NCI-H2107 (cell line): ENCODE results near the gene TSPAN9.
A peak's percentile ranks its signal among the peaks of the same experiment; 100 is the strongest.

Experiments used
- DNase-seq: peaks from one replicate; lab custom pipeline; 2025; lab: John Stamatoyannopoulos, UW

The TSPAN9 gene, protein sequence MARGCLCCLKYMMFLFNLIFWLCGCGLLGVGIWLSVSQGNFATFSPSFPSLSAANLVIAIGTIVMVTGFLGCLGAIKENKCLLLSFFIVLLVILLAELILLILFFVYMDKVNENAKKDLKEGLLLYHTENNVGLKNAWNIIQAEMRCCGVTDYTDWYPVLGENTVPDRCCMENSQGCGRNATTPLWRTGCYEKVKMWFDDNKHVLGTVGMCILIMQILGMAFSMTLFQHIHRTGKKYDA

DNA sequence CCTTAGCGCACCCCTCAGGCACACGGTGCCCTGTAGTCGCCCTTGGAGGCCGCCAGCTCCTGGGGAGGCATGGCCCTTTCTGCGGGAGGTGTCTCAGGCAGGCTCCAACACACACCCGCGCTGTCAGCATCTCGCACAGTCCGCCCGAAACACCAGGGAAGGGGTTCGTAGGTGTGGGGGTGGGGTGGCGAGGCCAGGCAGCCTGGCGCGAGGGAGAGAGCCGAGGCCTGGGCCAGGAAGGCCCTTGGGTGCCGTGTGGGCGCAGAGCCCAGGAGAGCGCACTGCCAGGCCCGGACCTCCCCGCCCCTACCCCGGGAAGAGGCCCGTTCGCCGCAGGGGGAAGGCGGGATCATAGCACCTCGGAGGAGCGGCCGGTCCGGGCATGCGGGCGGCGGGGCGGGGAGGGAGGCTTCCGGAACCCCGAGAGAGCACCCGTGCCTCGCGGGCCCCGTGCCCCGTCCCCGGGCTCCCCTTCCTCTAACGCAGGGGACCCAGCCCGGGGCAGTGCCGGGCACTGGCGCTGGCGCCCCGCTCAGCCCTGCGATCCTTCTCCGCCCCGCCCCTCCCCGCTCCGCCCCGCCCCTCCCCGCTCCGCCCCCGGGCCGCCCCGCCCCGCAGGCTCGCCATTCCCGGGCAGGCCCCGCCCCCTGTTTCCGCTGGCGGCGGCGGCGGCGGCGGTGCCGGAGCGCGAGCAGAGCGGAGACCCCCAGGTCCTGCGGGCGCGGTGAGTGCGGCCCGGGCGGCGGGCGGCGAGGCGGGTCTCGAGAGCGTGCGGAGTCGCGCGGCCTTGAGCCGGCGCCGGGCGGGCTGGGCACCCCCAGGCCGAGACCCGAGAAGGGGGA, at the start of gene TSPAN9:
TSPAN9 (plus strand) TSS at position 650 of the 842 bp plus-strand sequence. CDS start 123,815 bp downstream, outside the sequence.
- no peak for DNase-seq

DNA sequence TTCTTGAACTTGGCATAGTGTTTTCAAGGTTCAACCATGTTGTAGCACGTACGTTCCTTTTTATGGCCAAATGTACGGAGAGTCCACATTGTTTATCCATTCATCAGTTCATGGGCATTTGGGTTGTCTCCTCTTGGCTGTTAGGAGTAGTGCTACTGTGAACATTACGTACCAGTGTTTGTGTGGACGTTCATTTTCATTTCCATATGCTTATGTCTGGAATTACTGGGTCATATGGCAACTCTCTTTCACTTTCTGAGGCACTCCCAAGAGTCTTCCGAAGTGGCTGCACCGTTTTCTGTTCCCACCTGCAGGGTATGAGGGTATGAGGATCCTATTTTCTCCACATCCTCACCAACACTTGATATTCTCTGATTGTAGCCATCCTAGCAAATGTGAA, 49.1 kb upstream of the TSPAN9 start:
- DNase-seq: no peak

DNA sequence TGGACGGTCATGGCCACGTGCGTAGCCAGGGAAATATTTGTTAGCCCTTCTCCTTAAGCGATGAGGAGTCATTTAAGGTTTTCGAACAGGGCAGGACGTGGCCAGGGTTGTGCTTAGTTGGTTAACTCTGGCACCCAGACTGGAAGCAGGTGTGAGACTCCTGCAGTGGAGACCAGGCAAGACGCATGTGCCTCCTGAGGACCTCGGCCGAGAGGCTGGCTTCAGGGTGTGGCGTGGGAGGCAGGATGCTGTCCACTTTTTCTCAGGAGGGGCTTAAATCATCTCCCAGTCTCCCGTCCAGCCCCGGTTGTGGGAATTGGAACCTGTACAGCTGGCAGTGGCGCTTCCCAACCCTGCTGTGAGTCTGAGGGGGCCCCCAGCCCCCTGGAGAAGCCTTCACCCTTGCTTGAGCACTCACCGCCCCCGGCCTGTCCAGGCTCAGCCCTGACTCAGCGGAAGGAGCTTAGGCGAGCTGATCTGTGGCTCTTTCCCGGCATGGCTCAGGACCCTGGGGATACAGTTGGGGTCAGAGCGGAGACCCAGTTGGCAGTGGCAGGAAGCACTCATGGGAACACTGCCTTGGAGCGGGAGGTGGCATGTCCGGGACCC, 46.3 kb upstream of the TSPAN9 start:
- no peak for DNase-seq

DNA sequence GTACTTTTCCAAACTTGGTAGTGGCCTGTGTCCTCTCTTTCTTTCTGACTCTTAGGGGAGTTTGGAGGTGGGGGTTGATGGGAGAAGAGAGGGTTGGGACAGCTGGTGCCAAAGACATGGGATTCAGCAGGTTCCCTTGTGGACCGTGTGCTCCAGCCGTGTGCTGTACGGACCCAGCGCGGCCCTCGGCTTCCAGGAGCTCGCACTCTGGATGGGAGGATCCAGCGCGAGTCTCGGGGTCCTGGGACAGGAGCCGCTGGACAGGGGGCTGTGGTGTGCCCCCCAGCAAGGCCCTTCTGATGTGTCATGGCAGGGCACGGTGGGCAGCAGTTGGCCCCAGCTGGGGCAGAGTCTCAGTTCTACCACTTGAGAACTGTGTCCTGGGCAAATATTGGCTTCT, 45.0 kb upstream of the TSPAN9 start:
- DNase-seq: no peak

DNA sequence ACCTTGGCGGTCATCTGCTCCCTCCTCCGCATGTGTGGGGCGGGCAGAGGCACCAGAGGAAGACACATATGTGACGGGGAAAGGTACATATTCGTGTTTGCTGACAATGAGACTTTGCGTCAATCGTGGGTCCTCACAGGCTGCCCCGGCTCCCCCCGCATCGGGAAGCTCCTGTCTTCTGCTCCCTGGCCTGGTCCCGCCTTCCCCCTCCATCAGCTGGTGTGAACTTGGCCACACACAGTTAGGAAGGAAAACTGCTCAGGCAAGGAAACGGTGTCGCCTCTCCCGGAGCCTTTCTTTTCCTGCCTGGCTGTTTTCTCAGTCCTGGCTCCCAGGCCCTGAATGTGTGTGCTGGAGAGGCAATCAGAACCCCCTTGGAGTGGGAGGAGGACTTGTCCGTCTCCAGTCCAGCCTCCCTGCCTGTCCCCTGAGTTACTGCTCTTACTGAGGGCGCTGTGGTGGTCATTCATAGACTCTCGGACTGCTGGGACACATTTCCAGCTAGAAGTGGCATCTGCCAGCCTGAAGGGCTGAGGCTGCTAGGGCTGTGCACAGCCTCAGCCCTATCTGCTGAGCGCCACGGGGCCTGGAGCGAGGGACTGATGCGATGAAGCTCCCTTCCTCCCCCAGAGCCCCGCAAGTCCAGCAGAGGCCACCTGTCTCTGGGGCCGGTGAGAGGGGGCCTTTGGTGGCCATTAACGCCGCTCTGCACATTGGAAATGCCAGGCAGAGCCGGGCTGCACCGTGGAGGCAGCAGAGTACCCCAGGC, 44.2 kb upstream of the TSPAN9 start:
- DNase-seq: no peak

DNA sequence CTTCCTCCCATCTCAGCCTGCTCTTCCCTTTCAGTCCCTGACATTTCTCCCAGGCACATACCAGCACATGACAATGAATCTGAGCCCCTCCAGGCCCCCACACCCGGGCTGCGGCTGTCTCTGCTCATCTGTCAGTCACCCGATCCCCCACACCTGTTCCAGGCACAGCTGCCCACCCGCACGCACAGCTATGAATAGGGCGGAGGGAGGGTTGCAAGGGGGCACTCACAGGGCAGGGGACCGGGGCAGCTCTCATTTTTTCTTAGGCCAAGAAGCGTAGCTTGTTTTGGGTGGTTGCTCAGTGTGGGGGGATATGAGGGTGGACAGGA, 43.7 kb upstream of the TSPAN9 start:
- DNase-seq: no peak

DNA sequence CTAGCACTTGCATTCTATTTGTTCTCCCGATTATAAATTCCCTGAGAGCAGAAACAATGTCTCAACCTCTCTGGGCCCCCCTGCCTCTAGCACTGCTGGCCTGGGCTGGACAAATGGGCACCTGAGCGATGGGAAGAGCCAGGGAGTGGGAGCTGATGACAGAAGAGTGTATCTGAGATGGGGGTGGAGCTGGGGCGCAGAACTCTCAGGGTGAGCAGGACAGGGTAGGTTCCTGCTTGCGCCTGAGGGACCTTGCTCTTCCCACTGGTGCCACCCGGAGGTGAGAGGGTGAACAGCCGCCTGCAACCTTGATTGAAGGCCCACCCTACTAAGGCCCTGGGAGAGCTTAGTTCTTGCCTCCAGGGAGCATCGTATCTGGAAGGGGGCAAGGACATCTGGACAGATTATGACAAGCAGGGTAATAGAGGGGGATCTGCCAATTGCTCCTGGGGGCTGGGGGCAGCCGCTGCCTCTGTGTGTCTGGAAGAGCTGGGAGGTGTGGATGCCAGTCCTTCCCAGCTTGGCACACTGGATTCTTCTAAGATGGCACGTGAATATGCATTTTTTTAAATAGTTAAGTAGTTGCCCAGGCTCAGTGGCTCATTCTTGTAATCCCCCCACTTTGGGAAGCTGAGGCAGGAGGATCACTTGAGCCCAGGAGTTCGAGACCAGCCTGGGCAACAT, 43.0 kb upstream of the TSPAN9 start:
- no peak for DNase-seq

DNA sequence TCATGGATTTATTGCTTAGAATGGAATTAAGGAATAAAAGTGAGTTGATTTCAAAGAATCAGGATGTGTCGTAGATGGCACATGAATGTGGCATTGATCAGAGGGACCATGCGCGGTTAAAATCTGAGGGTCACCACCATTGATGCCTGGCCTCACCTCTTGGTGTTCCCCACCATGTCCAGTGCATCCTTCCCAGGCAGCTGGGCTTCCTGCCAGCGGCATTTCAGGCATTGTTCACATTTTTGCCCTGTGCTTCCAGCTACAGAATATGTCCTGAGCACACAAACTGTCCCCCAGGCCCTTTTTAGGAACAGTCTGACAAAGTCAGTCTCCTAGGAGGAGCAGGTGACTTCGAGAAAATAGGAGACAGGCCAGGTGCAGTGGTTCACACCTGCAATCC, 42.0 kb upstream of the TSPAN9 start:
- no peak for DNase-seq

DNA sequence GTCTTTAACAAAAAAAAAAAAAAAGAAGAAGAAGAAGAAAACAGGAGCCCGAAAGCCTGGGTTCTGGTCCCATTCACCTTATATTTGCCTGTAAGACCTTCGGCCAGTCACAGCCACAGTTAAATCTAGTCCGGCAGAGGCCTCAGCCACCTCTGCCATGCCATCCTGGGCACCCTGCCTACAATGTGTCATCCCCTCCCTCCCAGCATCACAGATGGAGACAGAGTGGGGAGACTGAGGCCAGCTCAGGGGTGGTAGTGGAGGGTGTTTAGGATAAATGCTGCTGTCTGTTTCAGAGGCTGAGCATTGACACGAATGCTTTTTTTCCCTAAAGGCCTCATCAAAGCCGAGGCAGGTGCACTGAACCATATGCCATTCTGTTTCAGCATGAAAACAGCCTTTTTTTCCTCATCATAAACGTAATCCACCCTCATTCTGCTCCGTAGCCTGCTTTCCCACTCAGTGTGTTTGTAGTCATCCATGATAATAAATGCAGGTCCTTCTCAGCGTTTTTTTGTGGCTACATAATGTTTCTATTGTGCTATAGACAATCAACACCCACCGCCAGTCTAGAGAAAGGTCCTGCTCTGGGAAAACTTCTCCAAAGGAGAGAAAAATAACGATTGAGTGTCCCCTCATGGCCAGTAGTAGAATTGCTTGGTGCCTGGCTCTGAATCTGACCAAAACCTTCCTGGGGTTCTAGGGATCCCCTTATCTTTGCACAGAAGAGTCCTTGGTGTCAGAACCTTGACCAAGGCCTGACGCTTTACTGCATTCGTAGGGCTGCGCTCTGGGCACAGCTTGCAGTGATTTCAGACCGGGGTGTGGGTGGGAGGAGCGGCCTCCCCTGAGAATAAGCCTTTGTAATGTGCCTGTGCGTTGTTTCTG, 41.1 kb upstream of the TSPAN9 start:
- DNase-seq: no peak

DNA sequence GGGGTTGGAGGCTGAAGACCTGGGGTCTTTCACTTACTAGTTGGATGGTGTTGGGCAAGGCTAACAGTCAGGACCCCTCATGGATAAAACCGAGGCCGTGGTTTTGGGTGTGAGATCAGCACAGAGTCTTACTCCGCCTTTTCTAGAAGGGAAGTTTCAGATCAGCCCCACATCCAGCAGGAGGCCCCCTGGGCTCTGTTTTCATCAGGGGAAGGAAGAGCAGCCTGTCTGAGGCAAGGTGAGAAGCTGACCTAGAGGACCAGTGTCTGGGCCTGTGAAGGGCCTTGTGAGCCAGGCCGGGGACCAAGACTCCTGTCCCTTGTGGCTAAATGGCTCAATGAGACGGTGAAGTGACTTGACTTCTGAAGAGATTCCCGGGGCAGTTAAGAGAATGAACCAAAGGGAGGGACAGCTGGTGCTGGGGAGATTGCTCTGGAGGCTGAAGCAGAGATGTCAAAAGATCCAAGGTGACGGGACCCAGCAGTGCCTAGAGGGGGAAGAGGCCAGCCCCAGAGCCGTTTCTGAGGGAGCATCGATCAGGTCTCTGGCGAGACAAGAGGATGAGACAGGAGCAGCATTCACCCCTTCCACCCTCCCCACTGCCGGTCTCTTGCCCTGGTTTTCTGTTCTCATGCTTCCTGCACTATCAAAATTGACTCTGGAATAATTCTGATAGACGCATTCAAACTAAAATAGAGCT, 40.1 kb upstream of the TSPAN9 start:
- DNase-seq: no peak

DNA sequence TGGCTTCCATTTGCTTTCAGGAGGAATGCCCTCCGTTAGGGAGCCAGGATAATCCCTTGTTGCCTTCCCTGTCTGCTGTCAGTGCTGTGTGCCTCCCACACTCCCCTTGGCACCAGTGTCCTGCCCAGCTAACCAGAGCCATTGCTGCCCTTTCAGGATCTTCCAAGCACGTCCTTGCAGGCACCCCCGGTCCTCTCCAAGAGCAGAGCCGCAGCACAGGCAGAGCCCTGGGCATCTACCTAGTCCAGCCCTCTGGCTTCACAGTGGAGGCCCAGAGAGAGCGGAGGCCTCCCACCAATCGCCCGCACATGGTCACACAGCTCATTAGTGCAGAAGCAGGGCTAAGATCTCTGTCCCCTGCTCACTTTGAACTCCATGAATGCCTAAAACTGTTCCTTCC, 39.0 kb upstream of the TSPAN9 start:
- DNase-seq: no peak

DNA sequence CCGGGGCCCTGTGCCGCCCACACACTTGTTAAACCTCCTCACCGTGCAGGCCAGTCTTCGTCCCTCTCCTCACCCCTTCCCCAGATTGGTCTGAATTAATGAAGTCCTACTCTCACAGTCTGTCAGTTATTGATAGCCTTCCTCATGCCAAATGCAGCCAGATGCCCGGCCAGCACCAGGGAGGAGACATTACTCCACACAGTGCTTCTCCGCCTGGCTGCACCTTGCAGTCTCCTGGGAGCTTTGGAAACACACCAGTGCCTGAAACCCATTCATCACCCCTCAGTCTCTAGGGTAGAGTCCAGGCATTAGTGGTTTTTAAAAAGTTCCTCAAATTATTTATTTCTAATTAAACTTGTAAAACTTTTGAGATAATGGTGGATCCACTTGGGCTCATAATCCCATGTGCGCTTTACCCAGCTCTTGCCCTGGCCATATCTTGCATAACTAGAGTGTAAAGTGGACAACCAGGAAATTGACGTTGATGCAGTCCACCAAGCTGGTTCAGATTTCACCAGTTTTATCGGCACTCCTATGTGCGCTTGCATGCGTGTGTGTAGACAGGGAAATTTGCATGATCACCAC, 38.2 kb upstream of the TSPAN9 start:
- DNase-seq: peak; percentile 19

DNA sequence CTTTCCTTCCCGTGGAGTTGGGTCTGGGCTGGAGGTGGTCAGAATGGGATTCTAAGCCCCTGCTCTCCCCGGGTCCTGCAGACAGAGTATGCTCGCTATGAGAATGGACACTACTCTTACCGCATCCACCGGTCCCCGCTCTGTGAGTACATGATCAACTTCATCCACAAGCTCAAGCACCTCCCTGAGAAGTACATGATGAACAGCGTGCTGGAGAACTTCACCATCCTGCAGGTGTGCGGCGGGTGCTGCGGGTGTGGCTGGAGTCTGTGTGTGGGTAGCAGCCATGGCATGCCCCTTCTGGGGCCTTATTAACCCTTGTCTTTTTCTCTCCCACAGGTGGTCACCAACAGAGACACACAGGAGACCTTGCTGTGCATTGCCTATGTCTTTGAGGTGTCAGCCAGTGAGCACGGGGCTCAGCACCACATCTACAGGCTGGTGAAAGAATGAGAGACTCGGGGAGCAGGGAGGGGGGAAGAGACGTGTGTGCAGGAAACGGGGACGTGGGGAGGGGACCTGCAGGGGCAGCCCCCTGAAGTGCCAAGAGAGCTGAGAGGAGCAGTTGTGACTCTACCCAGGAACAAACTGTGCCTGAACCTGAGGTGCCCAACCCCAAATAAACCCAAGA, 37.0 kb upstream of the TSPAN9 start:
- DNase-seq: no peak

DNA sequence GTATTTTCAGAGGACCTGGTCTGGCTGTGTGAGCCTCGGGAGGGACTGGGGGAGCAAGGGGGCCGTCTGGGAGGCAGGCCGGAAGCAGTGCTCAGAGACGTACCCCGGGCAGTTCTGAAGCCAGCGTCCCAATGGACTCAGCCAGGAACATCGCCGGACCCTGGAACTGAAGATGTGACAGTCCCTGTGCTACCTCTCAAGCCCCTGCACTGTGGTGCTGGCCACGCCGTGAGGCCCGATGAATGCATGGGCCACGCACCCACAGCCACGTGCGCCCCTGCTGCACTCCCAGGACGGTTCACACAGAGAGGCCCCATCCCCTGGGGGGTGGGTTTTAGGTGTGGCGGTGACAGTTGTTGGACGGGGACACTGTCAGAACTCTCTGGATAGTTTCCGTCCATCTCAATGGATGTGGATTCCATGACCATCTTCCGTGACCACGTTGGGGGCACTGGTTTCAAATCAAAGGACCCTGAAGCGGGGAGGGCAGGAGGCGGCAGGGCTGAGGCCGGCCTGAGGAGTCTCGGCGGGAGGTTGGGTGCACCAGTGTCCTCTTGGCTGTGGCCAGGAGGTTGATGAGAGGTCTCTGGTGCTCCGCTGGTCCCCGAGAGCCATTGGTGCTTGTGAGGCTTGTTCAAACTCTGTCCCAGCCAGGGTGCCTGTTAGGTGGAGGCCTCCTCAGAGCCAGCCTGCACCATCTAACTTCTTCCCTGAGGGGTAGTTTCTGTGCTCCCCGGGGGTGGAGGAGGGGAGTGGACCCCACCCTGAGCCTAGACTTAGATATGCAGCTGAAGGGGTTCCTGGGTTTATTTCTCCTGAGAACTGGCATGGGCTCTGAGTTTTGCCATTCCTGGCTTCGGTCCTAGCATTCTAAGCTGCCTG, 36.3 kb upstream of the TSPAN9 start:
- no peak for DNase-seq

DNA sequence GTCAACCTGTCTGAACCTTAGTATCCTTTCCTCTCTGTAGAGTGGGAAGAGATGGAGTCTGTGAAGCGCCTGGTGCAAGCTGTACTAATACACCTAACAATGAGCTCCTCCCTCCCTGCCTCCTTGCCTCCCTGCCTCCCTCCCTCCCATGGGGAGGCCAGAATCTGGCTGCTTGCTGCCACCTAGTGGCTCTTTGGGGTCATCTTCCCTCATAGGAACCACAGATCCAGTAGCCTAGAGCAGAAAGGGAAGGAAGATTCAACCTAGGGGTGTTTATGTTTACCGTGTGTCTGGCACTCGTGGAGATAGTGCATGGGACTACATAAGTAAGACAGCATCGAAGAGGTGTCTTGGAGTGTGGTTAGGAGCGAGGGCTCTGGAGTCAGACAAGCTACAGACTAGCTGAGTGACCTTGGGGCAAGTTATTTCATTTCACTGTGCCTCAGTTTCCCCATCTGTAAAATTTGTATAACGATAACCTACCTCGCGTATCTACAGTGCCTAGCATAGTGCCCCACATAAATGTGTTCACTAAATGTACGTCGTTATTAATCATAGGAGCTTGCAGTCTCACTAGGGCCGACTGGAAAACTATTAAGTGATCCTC, 35.5 kb upstream of the TSPAN9 start:
- DNase-seq: peak; percentile 67

DNA sequence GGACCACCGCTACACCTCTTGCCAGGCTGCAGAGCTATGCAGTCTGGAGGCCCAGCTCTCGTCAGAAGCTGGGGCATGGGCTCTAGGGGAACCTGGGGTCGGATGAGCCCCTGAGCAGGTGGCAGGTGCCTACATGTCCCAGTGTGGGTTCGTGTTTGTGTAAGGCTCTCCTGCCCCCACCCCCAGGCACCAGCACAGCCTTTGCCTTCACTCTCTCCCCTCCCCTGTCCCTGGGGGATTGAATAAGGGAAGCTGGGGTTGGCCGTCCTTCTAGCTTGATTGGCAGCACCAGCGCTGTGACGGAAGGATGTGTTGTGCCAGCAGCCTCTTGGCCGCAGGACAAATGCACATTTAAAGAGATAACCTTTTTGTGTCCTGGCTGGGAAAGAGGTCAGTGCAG, 34.8 kb upstream of the TSPAN9 start:
- peak; percentile 54 for DNase-seq

DNA sequence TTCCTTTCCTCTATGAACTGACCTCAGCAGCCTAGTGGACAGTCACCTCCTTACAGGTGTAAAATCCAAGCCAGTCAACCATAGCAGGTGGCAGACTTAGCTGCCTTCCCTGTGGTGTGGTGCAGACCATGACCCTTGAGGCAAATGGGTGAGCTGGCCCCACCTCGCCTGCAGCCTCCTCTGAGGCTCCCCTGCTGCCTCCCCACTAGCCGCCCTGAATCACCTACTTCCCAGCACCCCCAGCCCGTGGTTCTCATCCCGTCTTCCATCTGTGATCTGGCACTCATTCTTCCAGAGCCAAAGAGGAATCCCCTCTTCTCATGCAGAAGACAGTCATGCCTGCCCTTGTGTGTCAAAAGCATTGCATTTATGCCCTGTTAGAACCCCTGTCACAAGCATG, 34.4 kb upstream of the TSPAN9 start:
- DNase-seq: no peak

DNA sequence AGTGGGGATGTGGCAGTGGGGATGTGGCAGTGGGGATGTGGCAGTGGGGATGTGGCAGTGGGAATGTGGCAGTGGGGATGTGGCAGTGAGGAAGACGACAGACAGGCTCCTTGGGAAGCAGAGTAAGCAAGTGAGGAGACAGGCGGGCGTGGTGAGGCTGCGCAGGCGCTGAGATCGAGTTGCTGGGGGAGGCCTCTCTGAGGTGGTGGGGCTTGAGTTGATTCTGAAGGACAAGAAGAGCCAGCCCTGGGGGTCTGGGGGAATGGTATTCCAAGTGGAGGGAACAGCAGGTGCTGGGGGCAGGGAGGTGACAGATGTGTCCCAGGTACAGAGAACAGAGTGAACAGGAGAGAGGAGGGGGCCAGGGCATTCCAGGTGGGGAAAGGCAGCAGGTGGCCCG, 33.8 kb upstream of the TSPAN9 start:
- no peak for DNase-seq
